Small intestine (tissue), 7 donors: ENCODE results near the gene DNMT3A. TPM values are rescaled to one million over a fixed set of nuclear protein-coding genes. Genes with fewer than 3 reads are reported as not detected.

Experiments used
- DNase-seq, 2 donors: peaks; one replicate each; pipeline versions ENCODE4 v3.0.0 to v3.0.0-alpha.2; 2013
- FAIRE-seq: peaks from 2 replicates; lab custom pipeline; 2012; peaks lifted over from hg19 to GRCh38; lab: Jason Lieb, UNC
- H3K27ac ChIP-seq, 3 donors: one replicate each; pipeline ENCODE4 v1.5.1; 2013; ENCODE audit warnings: low read length in 2 of 3, mild to moderate bottlenecking in 2 of 3, control low read depth in 1 of 3, inconsistent platforms in 1 of 3, low read depth in 1 of 3, moderate library complexity in 1 of 3
- H3K27me3 ChIP-seq, 3 donors: one replicate each; pipeline ENCODE4 v1.6.1; 2013; ENCODE audit warnings: low read length in 3 of 3, inconsistent platforms in 1 of 3; ENCODE audit not compliant: control insufficient read depth in 3 of 3, insufficient read depth in 3 of 3
- H3K36me3 ChIP-seq, 3 donors: one replicate each; pipeline ENCODE4 v1.6.1; 2013; ENCODE audit warnings: low read length in 3 of 3, inconsistent platforms in 1 of 3, low read depth in 1 of 3, mild to moderate bottlenecking in 1 of 3, moderate library complexity in 1 of 3; ENCODE audit not compliant: control insufficient read depth in 3 of 3, insufficient read depth in 2 of 3
- H3K4me1 ChIP-seq, 3 donors: one replicate each; pipeline ENCODE4 v1.6.1; 2013; ENCODE audit warnings: low read length in 2 of 3, inconsistent platforms in 1 of 3, low read depth in 1 of 3, mild to moderate bottlenecking in 1 of 3, moderate library complexity in 1 of 3; ENCODE audit not compliant: control insufficient read depth in 3 of 3, insufficient read depth in 2 of 3
- H3K4me3 ChIP-seq, 3 donors: one replicate each; pipeline ENCODE4 v1.5.1; 2013; ENCODE audit warnings: low read length in 3 of 3, control low read depth in 1 of 3, inconsistent platforms in 1 of 3, low read depth in 1 of 3, mild to moderate bottlenecking in 1 of 3, moderate library complexity in 1 of 3
- H3K9me3 ChIP-seq, 2 donors: one replicate each; pipeline ENCODE4 v1.6.1; 2013; ENCODE audit warnings: low read depth in 1 of 2, low read length in 1 of 2; ENCODE audit not compliant: control insufficient read depth in 2 of 2, insufficient read depth in 1 of 2
- WGBS, 3 donors: extraction: QIAGEN DNeasy Blood & Tissue Kit; methylation state at CpG; one replicate each; pipeline ENCODE4 v1.1.7; 2013; 5-methylcytosine and 5-hydroxymethylcytosine counted together
- polyA plus RNA-seq, 4 donors: library from polyadenylated mRNA; stranded (reverse) in 3 of 4; unstranded in 1 of 4; fragments of 200-250 nt in 3 of 4; fragments of 120-200 nt in 1 of 4; gene quantifications; one replicate each; pipeline versions ENCODE4 v1.2.1 to v1.2.3, GENCODE V29; 2013
- donor health status: healthy with polysubstance abuse.
- donor health status: control.
- donor health status: control.
- donor health status: Bipolar disorder and iron deficiency.
- donor health status: healthy.

DNMT3A gene
- polyA plus RNA-seq, 4 donors = 3.4 to 51.2 (median 9.7) TPM

DNA sequence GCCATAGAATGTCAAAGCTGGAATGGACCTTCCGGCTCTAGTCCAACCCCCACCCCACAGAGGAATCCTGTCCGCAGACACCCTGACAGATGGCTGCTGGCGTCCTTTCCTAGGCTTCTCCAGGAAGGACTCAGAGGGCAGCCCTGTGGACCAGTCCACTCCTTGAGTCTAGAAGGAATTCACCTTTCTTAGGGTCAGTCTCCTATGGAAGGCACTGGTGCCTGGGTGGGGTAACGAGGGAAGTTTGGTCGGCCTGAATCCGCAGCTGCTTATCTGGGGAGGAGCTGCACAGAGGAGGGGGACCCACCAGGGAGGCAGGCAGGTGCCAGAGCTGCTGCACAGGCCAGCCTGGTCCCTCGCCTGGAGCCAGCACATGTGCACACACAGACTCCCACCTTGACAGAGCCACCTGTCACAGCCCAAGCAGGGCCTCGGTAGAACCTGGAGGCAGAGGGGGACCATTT lies 2.5 kb downstream of the DNMT3A start:
- peaks cover 0 to 21% (median 2%) of the 10 kb centered on the region in 3 donors for H3K4me1 ChIP-seq
- 57 to 72% (median 57%) methylated on average over 8 of the region's 8 CpGs for WGBS, 3 donors
- FAIRE-seq = no peak
- no peaks in the 10 kb centered on the region for H3K9me3 ChIP-seq
- peaks cover 0 to 42% (median 0%) of the 10 kb centered on the region in 3 donors for H3K36me3 ChIP-seq
- no peaks in the 10 kb centered on the region for H3K27me3 ChIP-seq
- H3K27ac ChIP-seq = peak overlapping the region in 1 of 3 donors; percentile 84
- DNase-seq = no peak
- no peak overlapping the region for H3K4me3 ChIP-seq

DNA sequence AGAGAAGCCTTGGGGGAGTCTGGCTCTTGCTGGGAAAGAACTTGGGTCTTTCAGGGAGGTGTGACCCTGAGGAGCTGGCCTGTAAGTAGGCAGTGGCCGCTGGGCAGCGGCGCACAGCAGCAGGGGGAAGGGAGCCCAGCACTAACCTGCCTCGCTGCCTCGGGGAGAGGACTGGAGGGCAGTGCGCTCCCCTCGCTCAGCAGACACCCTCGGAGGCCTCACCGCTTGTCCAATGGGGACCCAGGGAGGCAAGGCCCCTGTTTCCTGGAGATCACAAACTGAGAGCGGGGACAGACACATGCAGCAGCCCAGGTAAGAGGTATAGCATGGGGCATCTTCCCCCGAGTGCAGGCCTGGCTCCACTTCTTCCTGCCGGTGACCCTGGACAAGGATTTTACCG lies 3.3 kb downstream of the DNMT3A start:
- no peaks in the 10 kb centered on the region for H3K9me3 ChIP-seq
- peaks cover 0 to 22% (median 2%) of the 10 kb centered on the region in 3 donors for H3K4me1 ChIP-seq
- FAIRE-seq = no peak
- 82 to 88% (median 87%) methylated on average over 13 of the region's 13 CpGs for WGBS, 3 donors
- H3K27me3 ChIP-seq = no peaks in the 10 kb centered on the region
- DNase-seq = no peak
- peaks cover 0 to 42% (median 0%) of the 10 kb centered on the region in 3 donors for H3K36me3 ChIP-seq
- H3K27ac ChIP-seq = no peak overlapping the region
- H3K4me3 ChIP-seq = no peak overlapping the region

- Histone ChIP-seq H3K27me3 (no peaks in the 10 kb centered on the region), H3K4me1 (peaks cover 0 to 22% (median 2%) of the 10 kb centered on the region in 3 donors), H3K4me3 (no peak overlapping the region), H3K36me3 (peaks cover 0 to 42% (median 0%) of the 10 kb centered on the region in 3 donors), H3K9me3 (no peaks in the 10 kb centered on the region), H3K27ac (no peak overlapping the region)
- no peak for DNase-seq
- WGBS, 3 donors = 82 to 91% (median 82%) methylated on average over 7 of the region's 7 CpGs
- FAIRE-seq = no peak
These were observed 3.8 kb downstream of the DNMT3A start for GRCh38 chr2:25337891-25338290.

DNA sequence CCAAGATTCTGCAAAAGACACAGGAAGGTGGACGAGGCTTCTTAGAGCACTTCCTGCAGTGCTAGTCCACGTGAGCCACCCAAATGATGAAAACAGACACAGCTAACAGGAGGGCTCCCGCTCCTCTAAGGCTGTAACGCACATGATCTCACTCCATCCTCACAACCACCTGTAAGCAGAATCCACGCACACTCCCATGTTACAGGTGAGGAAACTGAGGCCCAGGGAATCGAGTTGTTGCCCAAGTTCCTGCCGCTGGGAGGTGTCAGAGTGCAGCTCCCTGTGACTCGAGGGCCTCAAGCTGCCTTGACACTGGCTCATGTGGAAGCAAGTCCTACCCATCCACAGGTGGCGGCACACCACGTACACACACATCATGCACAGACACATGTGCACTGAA lies 4.4 kb downstream of the DNMT3A start:
- Histone ChIP-seq H3K27me3 (no peaks in the 10 kb centered on the region), H3K9me3 (no peaks in the 10 kb centered on the region), H3K4me1 (peaks cover 0 to 19% (median 2%) of the 10 kb centered on the region in 3 donors), H3K4me3 (no peak overlapping the region), H3K36me3 (peaks cover 0 to 47% (median 0%) of the 10 kb centered on the region in 3 donors), H3K27ac (no peak overlapping the region)
- no peak for FAIRE-seq
- 75 to 89% (median 82%) methylated on average over 10 of the region's 10 CpGs for WGBS, 3 donors
- DNase-seq = no peak

- H3K4me1 ChIP-seq = peaks cover 0 to 19% (median 2%) of the 10 kb centered on the region in 3 donors
- H3K27ac ChIP-seq = no peak overlapping the region
- H3K4me3 ChIP-seq = no peak overlapping the region
- DNase-seq (no peak), FAIRE-seq (no peak)
- H3K27me3 ChIP-seq = no peaks in the 10 kb centered on the region
- peaks cover 0 to 54% (median 0%) of the 10 kb centered on the region in 3 donors for H3K36me3 ChIP-seq
- H3K9me3 ChIP-seq = no peaks in the 10 kb centered on the region
- WGBS, 3 donors = 73 to 94% (median 92%) methylated on average over 9 to 10 of the region's 10 CpGs
These were observed 5.3 kb downstream of the DNMT3A start for GRCh38 chr2:25336383-25336841.

- H3K4me1 ChIP-seq = peaks cover 0 to 19% (median 2%) of the 10 kb centered on the region in 3 donors
- no peak overlapping the region for H3K27ac ChIP-seq
- FAIRE-seq = no peak
These were observed 5.8 kb downstream of the DNMT3A start for GRCh38 chr2:25335971-25336370.

GRCh38 chr2:25335204-25335603 lies 6.5 kb downstream of the DNMT3A start:
- peaks cover 0 to 19% (median 2%) of the 10 kb centered on the region in 3 donors for H3K4me1 ChIP-seq
- peaks cover 0 to 64% (median 0%) of the 10 kb centered on the region in 3 donors for H3K36me3 ChIP-seq
- no peak overlapping the region for H3K4me3 ChIP-seq
- no peak overlapping the region for H3K27ac ChIP-seq
- H3K27me3 ChIP-seq = no peaks in the 10 kb centered on the region
- FAIRE-seq (no peak), DNase-seq (no peak)
- no peaks in the 10 kb centered on the region for H3K9me3 ChIP-seq
- WGBS, 3 donors = 81 to 86% (median 84%) methylated on average over 8 of the region's 8 CpGs

More at GRCh38 chr2:25335971-25336370, 5.8 kb downstream of the DNMT3A start:
- Histone ChIP-seq H3K36me3 (peaks cover 0 to 57% (median 0%) of the 10 kb centered on the region in 3 donors), H3K4me3 (no peak overlapping the region), H3K27me3 (no peaks in the 10 kb centered on the region), H3K9me3 (no peaks in the 10 kb centered on the region)
- DNase-seq = no peak
- 78 to 83% (median 80%) methylated on average over 6 of the region's 6 CpGs for WGBS, 3 donors

- Histone ChIP-seq H3K27me3 (no peaks in the 10 kb centered on the region), H3K4me1 (peaks cover 0 to 15% (median 0%) of the 10 kb centered on the region in 3 donors), H3K36me3 (peaks cover 0 to 61% (median 0%) of the 10 kb centered on the region in 3 donors), H3K27ac (no peak overlapping the region), H3K4me3 (no peak overlapping the region), H3K9me3 (no peaks in the 10 kb centered on the region)
- 84 to 87% (median 87%) methylated on average over 8 of the region's 8 CpGs for WGBS, 3 donors
- DNase-seq (no peak), FAIRE-seq (no peak)
These were observed 7.2 kb downstream of the DNMT3A start for GRCh38 chr2:25334482-25334881.
